NCI-H2196 treated with DMSO at 0.1 percent for 48 hours (cell line): ENCODE measurements around the gene NFIB.

ENCODE experiments used
- DNase-seq: peaks from one replicate; lab custom pipeline; 2025; ENCODE audit not compliant: unreplicated experiment; lab: John Stamatoyannopoulos, UW

Gene NFIB

GRCh38 chr9:14192556-14192955 is 121.4 kb downstream of the NFIB start:
- no peak for DNase-seq

DNA sequence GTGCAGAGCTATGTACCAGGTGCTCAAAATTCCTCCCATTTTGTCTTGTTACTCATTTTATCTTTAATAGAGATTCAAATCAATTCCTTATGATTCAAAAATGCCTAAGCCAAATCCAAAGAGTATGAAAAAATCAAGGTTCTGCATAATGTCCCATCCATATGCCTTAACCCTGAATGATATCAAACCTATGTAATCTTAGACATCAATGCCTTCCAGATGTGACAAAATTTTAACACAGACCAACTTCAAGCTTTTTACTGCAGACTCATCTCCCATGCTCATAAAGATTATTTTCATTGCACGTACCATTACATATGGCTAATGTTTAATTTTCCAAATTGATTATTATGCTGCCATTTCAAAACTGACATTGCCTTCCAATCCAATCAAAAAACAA is 122.4 kb downstream of the NFIB start:
- DNase-seq, result no peak

DNA sequence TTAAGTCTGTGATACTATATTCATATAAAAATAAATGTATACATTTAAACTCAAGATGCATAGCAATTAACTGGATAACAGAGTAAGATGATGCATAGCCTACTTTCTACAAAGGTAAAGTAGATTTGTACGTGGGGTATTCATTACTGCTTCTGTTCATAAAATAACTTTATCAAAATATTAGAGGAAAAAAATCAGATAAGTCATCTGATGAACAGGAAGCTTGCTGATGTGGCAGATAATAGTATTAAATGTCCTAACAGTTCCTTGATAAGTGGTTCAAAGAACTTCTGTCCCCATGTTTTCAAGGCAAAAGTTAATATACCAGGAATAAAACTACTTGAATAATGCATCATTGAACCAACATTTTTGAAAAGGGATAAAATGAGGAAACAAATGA is 123.7 kb downstream of the NFIB start:
- no peak for DNase-seq

DNA sequence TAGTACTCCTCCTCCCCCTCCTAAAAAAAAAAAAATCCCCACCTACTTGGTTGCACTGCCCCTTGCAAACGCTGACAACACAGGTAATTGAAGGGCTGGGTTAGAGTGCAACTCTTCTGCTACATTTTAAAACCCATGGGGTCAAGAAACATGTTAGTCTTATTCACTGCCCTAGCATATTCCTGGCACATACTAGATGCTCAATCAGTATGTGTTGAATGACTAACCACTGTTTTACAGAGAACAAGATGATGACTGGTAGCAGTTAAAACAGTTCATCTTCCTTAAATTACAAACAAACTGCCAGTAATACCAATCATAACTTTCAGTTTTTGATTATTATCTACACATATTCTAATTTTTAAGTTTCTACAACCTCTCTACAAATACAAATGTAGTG is 124.4 kb downstream of the NFIB start:
- no peak for DNase-seq

DNA sequence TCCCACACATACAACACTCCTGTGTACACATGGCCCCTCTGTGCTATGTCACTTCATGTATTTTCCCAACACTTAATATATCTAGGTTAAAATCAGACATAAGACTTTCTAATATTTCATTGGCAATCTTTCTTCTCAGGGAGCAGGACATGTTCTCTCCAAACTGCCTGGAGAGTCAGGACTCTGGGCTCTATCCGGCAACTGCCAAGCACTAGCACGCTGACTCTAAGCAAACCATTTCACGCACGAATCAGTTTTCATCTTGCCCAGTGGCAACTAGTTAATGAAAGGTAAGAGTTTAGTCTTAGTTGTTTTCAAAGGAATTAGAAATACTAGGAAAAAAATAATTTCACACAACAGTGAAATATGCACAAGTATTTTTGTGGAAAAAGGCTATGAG is 124.8 kb downstream of the NFIB start:
- no peak for DNase-seq

DNA sequence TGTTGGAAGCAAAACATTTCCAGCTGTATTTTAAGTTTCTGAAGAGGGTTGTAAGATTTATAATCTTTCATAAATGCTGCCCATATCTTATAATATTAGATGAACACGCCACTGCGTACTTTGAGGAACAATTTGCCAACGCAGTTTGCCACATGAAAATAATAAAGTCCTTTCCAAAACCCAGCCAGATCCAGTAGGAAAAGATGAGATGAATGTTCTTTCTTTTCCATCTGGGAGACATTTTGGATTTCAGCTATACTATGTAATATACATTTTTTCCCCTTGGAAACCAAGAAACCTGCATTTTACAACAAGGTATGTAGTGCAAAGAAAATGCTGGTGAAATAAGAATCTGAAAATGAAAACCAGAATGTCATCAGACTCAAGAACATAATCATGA is 125.4 kb downstream of the NFIB start:
- DNase-seq, result no peak

DNA sequence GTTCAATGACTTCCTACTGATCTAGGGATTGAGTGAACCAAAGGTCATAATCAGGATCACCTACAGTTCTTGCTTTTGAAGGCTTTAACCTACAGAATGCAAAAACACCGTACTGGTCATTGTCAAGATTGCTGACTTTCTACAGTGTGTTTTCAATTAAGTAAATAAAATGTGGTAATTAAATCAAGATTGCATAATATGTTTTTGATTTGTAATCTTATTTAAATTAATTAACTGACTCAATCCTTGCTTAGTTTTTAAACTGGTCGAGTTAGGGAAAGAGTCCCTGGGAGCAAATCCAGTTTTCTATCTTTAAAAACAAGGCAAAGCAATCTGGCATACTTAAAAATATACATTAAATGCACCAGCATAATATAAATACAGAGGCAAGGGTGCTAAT is 125.9 kb downstream of the NFIB start:
- DNase-seq, result no peak

- no peak for DNase-seq
These were observed 127.8 kb downstream of the NFIB start for GRCh38 chr9:14186096-14186495.

- DNase-seq, result no peak
These were observed 128.9 kb downstream of the NFIB start for GRCh38 chr9:14185016-14185415.

- no peak for DNase-seq
These were observed 130.9 kb downstream of the NFIB start for GRCh38 chr9:14183001-14183400.

DNA sequence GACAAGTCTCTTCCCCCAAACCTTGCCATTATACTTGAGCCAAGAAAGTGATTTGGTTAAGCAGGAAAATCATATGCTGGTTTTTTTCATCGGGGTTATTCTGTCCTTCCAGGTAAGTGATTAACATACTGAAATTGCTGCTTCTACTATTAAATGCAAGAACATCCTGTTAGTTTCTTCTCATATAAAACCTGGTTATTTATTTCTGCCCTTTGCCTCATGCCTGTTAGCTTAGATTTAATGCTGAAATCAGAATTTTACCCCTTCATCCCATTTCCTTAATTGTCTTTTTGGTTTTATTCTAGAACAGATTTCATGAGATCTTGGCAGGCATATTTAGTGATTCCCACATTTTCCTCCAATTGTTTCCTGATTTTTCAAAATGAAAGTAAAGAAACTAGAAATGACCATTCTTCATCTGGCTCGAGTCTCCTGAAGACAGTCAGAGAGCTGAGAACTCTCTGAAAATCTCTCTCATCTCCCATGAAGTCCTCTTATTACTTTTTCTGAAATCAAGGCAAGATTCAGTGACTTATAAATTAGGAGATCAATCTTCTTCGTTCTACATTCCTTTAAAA is 132.9 kb downstream of the NFIB start:
- DNase-seq, result no peak

DNA sequence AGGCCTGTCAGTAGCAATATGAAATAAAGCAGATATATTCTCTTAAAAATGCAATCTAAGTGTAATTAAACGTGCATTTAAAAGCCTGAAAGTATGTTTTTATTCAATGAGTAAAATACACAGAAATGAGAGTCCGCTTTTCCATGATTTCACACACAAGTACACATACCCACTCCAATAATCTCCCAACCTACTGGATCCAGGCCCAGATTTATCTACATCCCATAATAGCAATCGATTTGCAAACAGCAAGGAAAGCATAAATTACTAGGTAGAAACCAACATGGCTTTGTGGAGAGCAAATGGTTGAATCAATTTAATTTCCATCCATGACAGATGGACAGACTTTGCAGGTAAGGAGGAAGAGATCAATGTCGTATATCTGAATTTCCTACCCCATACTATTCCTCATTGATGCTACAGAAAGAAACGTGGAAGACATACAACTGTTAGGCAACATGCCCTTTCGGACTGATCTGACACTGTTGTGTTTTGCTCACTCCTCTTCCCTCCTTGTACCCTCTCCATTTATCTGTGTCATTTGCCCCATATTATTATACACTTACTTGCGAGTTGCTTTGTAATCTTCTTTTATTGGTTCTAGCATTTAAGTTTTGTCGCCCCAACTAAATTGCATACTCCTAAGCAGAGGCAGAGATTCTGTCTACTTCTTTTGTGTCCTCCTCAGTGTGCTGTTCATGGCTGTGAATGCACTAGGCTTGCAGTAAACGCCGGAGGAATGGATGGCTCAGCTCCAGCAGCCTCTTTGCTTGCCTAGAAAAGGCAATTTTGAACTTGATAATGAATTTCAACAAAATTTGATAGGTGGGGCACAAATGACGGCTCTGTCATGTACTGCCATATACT is 133.6 kb downstream of the NFIB start:
- DNase-seq, result peak; percentile 38

- peak; percentile 89 for DNase-seq
These were observed 134.5 kb downstream of the NFIB start for GRCh38 chr9:14179449-14179848.

- no peak for DNase-seq
These were observed 138.2 kb downstream of the NFIB start for GRCh38 chr9:14175778-14176177.

DNA sequence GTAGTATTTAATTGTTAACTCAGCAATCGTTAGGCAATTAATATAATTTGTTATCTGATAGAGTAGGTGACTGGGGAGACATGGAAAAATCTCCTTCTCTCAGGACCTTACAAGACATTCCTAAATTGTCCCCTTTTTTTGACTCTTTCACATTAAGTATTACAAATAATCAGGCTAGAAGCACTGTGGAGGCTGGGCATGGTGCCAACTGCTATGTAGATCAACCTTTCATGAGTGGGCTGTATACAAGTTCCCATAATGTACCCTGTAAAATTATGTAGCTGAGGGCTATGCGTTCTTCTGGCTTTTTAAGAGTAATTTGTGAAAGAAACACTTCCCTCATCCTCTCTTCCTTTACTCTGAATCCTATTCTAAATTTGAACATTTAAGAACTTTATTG is 140.2 kb downstream of the NFIB start:
- DNase-seq, result no peak

- DNase-seq, result no peak
These were observed 142.9 kb downstream of the NFIB start for GRCh38 chr9:14170973-14171596.

DNA sequence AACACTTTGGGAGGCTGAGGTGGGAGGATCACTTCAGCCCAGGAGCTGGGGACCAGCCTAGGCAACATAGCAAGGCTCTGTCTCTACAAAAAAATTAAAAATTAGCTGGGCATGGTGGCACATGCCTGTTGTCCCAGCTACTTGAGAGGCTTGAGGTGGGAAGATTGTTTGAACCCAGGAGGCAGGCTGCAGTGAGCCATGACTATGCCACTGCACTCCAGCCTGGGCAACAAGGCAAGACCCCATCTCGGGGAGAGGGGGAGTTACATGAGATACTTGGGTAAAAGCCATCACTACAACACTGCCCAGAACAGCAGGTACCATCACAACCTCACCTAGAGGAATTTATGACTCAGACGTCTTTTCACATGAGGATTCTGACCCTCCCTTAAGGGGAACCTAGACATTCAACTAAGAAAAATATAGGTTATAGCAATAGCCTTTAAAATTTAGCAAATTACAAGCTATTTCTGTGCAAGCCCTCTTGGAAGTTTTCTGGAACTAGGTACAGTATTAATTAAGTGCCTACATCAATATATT is 143.5 kb downstream of the NFIB start:
- DNase-seq, result no peak

GRCh38 chr9:14168381-14168780 is 145.6 kb downstream of the NFIB start:
- DNase-seq, result no peak

DNA sequence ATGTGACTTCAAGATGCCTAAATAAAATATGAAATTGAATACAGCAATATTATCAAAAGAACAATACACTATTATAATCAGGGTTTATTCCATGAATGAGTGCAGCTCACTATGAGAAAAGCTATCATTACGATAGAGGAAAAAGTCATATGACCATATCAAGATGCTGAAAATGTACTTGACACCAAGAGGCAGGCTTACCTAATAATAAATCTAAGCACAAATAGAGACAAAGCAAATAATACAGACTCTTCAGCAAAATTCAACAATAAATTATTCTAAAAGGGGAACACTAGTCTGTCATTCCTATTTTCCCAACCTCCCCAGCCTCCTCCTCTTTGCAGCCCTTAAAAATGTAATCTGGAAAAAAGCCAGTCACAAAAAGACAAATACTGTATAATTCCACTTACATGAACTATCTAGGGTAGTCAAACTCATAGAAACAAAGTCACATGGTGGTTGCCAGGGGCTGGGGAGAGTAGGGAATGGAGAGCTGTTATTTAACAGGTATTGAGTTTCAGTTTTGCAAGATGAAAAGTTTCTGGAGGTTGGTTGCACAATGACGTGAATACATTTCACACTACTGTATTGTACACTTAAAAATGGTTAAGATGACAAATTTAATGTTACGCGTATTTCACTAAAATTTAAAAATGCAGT is 148.4 kb downstream of the NFIB start:
- peak; percentile 77 for DNase-seq

- no peak for DNase-seq
These were observed 149.0 kb downstream of the NFIB start for GRCh38 chr9:14164908-14165307.

GRCh38 chr9:14159440-14160216 is 154.3 kb downstream of the NFIB start:
- peak; percentile 26 for DNase-seq
